Measurements from ENCODE around the gene TMEM114.

The TMEM114 gene

GRCh38 chr16:8589900-8590688 is at the start of gene TMEM114:
TMEM114 (minus strand) TSS chr16:8590511; CDS start chr16:8589838, 673 bp downstream.
- DNase-seq: no peak
- peaks cover 43% of the 10 kb centered on the region for H3K27me3 Mint-ChIP-seq
- no peak within 1 kb of the TSS for H3K27ac Mint-ChIP-seq
- no peak within 1 kb of the TSS for H3K4me3 Mint-ChIP-seq
- H3K4me1 Mint-ChIP-seq (ENCODE audit: low read depth): peaks cover 6% of the 10 kb centered on the region
- H3K36me3 Mint-ChIP-seq (ENCODE audit: low read depth): no peaks in the 10 kb centered on the region
- H3K9me3 Mint-ChIP-seq: no peaks in the 10 kb centered on the region

DNA sequence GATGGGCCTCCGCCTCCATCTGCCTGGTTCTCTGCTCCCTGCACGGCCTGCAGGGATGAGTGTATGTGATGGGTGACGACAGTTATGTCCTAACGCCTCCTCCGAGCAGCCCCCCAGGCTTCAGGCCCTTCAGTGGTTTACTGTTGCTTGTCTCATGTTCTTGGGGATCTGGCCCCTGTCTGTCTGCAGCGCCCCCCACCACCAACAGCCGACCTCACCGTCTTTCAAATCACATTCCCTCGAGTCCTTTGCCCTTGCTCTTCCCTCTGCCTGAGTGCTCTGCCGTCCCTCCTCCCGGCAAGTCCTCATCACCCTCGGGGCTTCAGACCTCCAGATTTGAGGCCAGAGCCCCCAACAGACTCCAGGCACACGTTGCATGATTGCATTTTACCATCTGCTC is 49.4 kb upstream of the TMEM114 start:
- Mint-ChIP-seq H3K4me1 (ENCODE audit: low read depth) (peaks cover 7% of the 10 kb centered on the region), H3K27ac (no peak overlapping the region), H3K36me3 (ENCODE audit: low read depth) (peaks cover 91% of the 10 kb centered on the region), H3K27me3 (no peaks in the 10 kb centered on the region), H3K4me3 (no peak overlapping the region), H3K9me3 (no peaks in the 10 kb centered on the region)
- no peak for DNase-seq

- H3K27ac Mint-ChIP-seq: no peak overlapping the region
- no peak overlapping the region for H3K4me3 Mint-ChIP-seq
- no peaks in the 10 kb centered on the region for H3K27me3 Mint-ChIP-seq
- H3K36me3 Mint-ChIP-seq (ENCODE audit: low read depth): peaks cover 92% of the 10 kb centered on the region
- H3K9me3 Mint-ChIP-seq: no peaks in the 10 kb centered on the region
- DNase-seq: no peak
- no peaks in the 10 kb centered on the region for H3K4me1 Mint-ChIP-seq (ENCODE audit: low read depth)
Observed at GRCh38 chr16:8634991-8635736, 44.9 kb upstream of the TMEM114 start.

GRCh38 chr16:8632675-8633182 is 42.4 kb upstream of the TMEM114 start:
- DNase-seq: no peak
- Mint-ChIP-seq H3K27ac (peak overlapping the region; percentile 37), H3K4me3 (no peak overlapping the region), H3K4me1 (ENCODE audit: low read depth) (peaks cover 2% of the 10 kb centered on the region), H3K36me3 (ENCODE audit: low read depth) (peaks cover 94% of the 10 kb centered on the region), H3K27me3 (no peaks in the 10 kb centered on the region), H3K9me3 (no peaks in the 10 kb centered on the region)

DNA sequence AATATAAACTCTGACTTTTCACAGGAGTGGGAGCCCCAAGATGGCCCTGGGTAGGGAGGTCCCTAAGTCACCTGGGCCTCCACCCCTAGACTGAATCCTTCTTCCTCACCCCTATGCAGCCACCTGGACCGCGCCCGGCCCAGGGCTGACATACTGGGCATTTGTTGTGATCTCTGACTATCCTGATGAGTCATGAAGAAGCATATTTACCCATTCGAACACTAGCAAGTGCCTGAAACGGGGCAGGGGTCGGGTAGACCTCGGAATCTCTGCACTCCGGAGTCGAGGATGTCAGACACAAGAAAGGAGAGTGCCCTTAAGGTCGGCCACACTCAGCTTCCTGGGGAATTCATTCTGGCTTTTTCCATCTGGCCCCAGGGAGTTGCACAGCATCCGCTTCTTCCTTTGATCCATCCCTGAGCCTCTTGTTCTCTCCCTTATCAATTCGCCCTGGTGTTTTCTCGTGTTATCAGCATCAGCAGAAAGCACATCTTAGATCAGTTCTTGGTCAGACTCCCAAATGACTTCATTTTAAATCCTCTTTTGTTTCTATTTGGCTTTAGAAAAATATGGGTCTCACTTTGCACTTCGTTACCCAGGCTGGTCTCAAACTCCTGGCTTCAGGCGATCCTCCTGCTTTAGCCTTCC is 41.6 kb upstream of the TMEM114 start:
- peaks cover 7% of the 10 kb centered on the region for H3K4me1 Mint-ChIP-seq (ENCODE audit: low read depth)
- H3K36me3 Mint-ChIP-seq (ENCODE audit: low read depth): peaks cover 94% of the 10 kb centered on the region
- no peaks in the 10 kb centered on the region for H3K27me3 Mint-ChIP-seq
- H3K9me3 Mint-ChIP-seq: no peaks in the 10 kb centered on the region
- H3K4me3 Mint-ChIP-seq: no peak overlapping the region
- H3K27ac Mint-ChIP-seq: peak overlapping the region; percentile 28
- no peak for DNase-seq

GRCh38 chr16:8631373-8631772 is 41.1 kb upstream of the TMEM114 start:
- no peaks in the 10 kb centered on the region for H3K9me3 Mint-ChIP-seq
- H3K4me3 Mint-ChIP-seq: no peak overlapping the region
- H3K27me3 Mint-ChIP-seq: no peaks in the 10 kb centered on the region
- no peak overlapping the region for H3K27ac Mint-ChIP-seq
- no peak for DNase-seq
- H3K36me3 Mint-ChIP-seq (ENCODE audit: low read depth): peaks cover 91% of the 10 kb centered on the region
- peaks cover 8% of the 10 kb centered on the region for H3K4me1 Mint-ChIP-seq (ENCODE audit: low read depth)

- DNase-seq: no peak
- Mint-ChIP-seq H3K27ac (no peak overlapping the region), H3K36me3 (ENCODE audit: low read depth) (peaks cover 92% of the 10 kb centered on the region), H3K9me3 (no peaks in the 10 kb centered on the region), H3K4me3 (no peak overlapping the region), H3K27me3 (no peaks in the 10 kb centered on the region), H3K4me1 (ENCODE audit: low read depth) (peaks cover 8% of the 10 kb centered on the region)
Observed at GRCh38 chr16:8630255-8630953, 40.1 kb upstream of the TMEM114 start.

DNA sequence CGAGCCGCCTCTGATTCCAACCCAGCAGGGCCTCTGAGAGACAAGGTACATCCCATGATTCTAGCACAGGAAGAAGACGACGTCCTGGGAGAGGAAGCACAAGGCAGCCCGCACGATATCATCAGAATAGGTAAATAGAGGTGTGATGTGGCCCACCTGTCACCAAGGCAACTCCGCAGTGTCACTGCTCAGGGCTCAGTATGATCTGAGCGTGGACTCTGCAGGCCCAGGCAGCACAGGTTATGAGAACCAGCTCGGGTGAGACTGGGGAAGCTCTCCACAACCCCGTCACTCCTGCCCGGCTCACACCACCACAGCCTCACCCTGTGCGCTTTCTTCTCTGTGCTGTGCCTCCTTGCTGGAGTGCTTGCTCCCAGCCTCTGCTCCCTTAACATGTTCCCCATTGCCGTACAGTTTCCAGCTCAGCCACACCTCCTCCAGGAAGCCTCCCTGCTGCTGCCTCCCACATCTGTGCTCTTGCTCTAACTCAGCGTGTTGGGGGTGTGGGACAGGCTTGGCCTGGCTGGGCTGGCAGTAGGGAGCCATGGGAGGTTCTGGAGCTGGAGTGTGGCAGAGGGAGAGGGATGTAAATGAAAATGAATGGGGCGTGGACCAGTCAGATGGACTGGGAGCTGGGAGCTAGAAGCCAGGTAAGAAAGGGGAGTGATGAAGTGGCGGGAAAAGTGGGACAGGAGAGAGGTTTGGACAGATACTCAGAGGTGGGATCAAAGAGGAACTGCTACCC is 38.8 kb upstream of the TMEM114 start:
- Mint-ChIP-seq H3K36me3 (ENCODE audit: low read depth) (peaks cover 93% of the 10 kb centered on the region), H3K9me3 (no peaks in the 10 kb centered on the region), H3K4me3 (no peak overlapping the region), H3K27ac (peak overlapping the region; percentile 7), H3K27me3 (no peaks in the 10 kb centered on the region), H3K4me1 (ENCODE audit: low read depth) (peaks cover 15% of the 10 kb centered on the region)
- DNase-seq: no peak

- Mint-ChIP-seq H3K4me3 (no peak overlapping the region), H3K27me3 (no peaks in the 10 kb centered on the region), H3K9me3 (no peaks in the 10 kb centered on the region), H3K36me3 (ENCODE audit: low read depth) (peaks cover 81% of the 10 kb centered on the region), H3K4me1 (ENCODE audit: low read depth) (peaks cover 29% of the 10 kb centered on the region), H3K27ac (peak overlapping the region; percentile 10)
- DNase-seq: no peak
Observed at GRCh38 chr16:8627456-8627855, 37.1 kb upstream of the TMEM114 start.

DNA sequence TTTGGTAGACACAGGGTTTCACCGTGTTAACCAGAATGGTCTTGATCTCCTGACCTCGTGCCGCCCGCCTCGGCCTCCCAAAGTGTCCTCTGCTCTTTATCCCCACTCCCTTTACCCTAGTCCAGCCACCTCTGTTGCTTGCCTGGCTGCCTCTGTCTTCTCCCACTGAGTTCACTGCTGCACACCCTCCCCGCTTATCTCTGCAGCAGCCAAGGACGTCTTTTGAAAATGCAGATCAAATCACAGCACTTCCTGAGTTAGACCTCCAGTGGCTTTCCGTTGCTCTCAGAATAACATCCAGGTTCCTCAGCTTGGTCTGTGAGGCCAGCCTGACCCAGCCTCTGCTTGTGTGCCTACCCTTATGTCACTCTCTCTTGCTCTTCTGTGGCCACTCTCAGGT is 36.6 kb upstream of the TMEM114 start:
- DNase-seq: no peak
- Mint-ChIP-seq H3K27ac (peak overlapping the region; percentile 10), H3K4me1 (ENCODE audit: low read depth) (peaks cover 34% of the 10 kb centered on the region), H3K36me3 (ENCODE audit: low read depth) (peaks cover 80% of the 10 kb centered on the region), H3K4me3 (no peak overlapping the region), H3K27me3 (no peaks in the 10 kb centered on the region), H3K9me3 (no peaks in the 10 kb centered on the region)

DNA sequence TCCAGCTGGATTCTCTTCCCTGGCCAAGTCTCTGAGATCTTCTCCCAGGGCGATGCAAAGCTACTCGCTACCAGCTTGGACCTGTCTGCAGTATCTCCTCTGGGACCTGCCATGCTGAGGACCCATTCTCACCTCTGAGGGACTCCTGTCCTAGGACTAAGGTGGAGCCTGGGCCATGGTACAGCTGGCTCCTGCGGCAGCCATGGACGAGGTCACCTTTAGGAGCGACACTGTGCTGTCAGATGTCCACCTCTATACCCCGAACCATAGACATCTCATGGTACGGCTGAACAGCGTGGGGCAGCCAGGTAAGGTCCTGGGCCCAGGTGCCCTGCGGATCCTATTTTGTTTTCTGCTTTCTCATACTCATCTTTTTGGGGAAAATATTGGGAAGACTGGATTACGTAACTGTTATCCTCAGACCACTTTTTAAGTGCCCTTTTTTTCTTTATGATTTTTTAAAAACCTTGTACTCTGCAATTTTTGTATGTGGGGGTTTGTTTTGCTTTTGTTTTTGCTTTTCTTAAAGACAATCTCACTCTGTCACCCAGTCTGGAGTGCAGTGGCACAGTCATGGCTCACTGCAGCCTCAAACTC is 35.3 kb upstream of the TMEM114 start:
- Mint-ChIP-seq H3K27me3 (no peaks in the 10 kb centered on the region), H3K9me3 (no peaks in the 10 kb centered on the region), H3K36me3 (ENCODE audit: low read depth) (peaks cover 71% of the 10 kb centered on the region), H3K4me3 (no peak overlapping the region), H3K4me1 (ENCODE audit: low read depth) (peaks cover 41% of the 10 kb centered on the region), H3K27ac (no peak overlapping the region)
- no peak for DNase-seq

DNA sequence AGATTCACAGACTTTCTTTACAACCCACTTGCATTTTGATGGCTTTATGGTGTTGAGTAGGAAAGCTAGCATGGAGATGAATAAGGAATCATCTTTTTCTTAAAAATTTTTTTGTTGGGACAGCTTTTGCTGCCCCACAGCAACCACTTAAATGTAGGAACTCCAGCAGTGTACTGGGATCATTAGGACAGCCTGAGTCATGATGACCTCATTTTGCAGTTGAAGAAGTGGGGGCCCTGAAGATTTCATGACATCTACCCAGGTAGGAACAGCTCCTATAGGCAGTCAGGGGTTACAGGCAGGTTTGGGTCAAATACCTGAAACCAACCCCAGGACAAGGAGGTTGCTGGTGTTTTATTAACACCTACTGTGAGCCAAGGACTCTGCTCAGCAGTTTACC is 33.3 kb upstream of the TMEM114 start:
- no peak overlapping the region for H3K27ac Mint-ChIP-seq
- peaks cover 45% of the 10 kb centered on the region for H3K4me1 Mint-ChIP-seq (ENCODE audit: low read depth)
- peak overlapping the region; percentile 98 for H3K4me3 Mint-ChIP-seq
- DNase-seq: no peak
- H3K27me3 Mint-ChIP-seq: peaks cover 6% of the 10 kb centered on the region
- peaks cover 51% of the 10 kb centered on the region for H3K36me3 Mint-ChIP-seq (ENCODE audit: low read depth)
- H3K9me3 Mint-ChIP-seq: no peaks in the 10 kb centered on the region

- Mint-ChIP-seq H3K4me3 (peak overlapping the region; percentile 98), H3K27me3 (peaks cover 11% of the 10 kb centered on the region), H3K27ac (peak overlapping the region; percentile 95), H3K9me3 (no peaks in the 10 kb centered on the region), H3K4me1 (ENCODE audit: low read depth) (peaks cover 41% of the 10 kb centered on the region), H3K36me3 (ENCODE audit: low read depth) (peaks cover 38% of the 10 kb centered on the region)
- DNase-seq: peak; percentile 33
Observed at GRCh38 chr16:8622315-8622656, 32.0 kb upstream of the TMEM114 start.

All from activated T-cell treated with anti-CD3 and anti-CD28 coated beads, Interleukin-2, amount 50 U/mL, for 24 hours (primary cell).